ENCODE measurements around the gene C22orf15. TPM values are rescaled to one million over a fixed set of nuclear protein-coding genes. Genes with fewer than 3 reads are reported as not detected.
A peak's percentile ranks its signal among the peaks of the same experiment; 100 is the strongest.

The C22orf15 gene
- total RNA-seq, 1 experiment from 2014 or later, result 2.7 TPM

DNA sequence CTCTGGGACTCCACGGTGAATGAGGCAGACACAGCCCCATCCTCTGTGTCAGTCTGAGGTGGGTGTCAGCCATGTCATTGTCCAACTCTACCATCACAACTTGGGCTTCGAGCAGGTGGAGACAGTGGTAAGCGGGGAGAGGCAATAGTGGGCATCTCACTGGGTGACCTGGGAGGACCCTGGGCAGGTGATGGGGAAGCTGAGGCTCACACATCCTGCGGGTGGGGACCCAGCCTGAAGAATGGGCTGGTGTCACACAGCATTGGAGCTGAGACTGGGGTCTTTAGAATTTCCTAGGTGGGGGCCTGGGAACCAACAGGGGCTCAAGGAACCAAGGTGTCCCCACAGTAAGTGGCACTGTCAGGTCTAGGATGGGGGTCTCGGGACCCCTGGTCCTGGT, 16.9 kb downstream of the C22orf15 start:
- Mint-ChIP-seq H3K4me3 (no peak overlapping the region), H3K27me3 (ENCODE audit: low read depth) (peaks cover 7% of the 10 kb centered on the region), H3K9me3 (no peaks in the 10 kb centered on the region), H3K36me3 (no peaks in the 10 kb centered on the region), H3K4me1 (peaks cover 1% of the 10 kb centered on the region), H3K27ac (peak overlapping the region; percentile 47; the same call in 1 of the 2 replicates)
- DNase-seq (ENCODE audit: low spot score), result no peak
- POLR2A ChIA-PET, result no interaction called here
- CTCF ChIA-PET, result interaction anchor here (0.6 kb wide), 1 partner anchor 79 kb away, joined by 3 read pairs; no protein-coding TSS in a partner anchor
- TF ChIP-seq JAZF1 (CRISPR knock-in tag; IDR thresholded peaks at IDR 0.05), result no peak
- TF ChIP-seq FOXP1 (CRISPR knock-in tag; IDR thresholded peaks at IDR 0.05; ENCODE audit: borderline replicate concordance), result no peak
- TF ChIP-seq TP53 (CRISPR knock-in tag; IDR thresholded peaks at IDR 0.05), result no peak
- no peak for ATAC-seq

DNA sequence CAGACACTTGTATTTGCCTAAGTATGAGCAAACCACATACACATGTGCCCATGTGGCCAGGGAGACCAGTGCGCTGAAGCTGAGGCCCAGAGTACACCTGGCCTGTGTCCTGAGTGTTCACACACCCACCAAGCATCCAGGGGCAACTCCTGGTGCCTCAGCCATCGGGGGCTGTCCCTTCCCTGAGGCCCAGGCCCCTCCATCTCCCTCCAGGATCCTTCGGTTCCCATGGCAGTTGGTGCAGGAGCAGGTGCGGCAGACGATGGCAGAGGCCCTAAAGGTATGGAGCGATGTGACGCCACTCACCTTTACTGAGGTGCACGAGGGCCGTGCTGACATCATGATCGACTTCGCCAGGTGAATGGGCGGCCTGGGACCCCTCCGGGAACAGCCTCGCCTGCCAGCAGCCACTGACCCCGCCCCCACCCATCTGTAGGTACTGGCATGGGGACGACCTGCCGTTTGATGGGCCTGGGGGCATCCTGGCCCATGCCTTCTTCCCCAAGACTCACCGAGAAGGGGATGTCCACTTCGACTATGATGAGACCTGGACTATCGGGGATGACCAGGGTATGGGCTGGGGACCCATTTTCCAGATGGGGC, 17.5 kb downstream of the C22orf15 start:
- CTCF ChIA-PET, result interaction anchor here (0.6 to 1.7 kb wide), 3 partner anchors 70 to 114 kb away, joined by 3 to 5 read pairs (median 4); partner anchors contain the start of gene MIF

DNA sequence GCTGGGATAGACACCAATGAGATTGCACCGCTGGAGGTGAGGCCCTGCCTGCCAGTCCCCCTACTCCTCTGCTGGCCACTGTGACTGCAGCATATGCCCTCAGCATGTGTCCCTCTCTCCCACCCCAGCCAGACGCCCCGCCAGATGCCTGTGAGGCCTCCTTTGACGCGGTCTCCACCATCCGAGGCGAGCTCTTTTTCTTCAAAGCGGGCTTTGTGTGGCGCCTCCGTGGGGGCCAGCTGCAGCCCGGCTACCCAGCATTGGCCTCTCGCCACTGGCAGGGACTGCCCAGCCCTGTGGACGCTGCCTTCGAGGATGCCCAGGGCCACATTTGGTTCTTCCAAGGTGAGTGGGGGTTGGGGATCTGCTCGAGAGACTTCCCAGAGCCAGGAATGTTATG, 18.3 kb downstream of the C22orf15 start:
- Mint-ChIP-seq H3K4me1 (0 out of 2 replicates have a peak, but pooled peaks cover under 1% of the 10 kb centered on the region), H3K27ac (peak overlapping the region; percentile 41; the same call in 1 of the 2 replicates), H3K9me3 (no peaks in the 10 kb centered on the region), H3K4me3 (no peak overlapping the region), H3K27me3 (ENCODE audit: low read depth) (no peaks in the 10 kb centered on the region; the same call in 1 of the 2 replicates), H3K36me3 (no peaks in the 10 kb centered on the region)
- CTCF ChIA-PET, result interaction anchor here (1.6 to 1.7 kb wide), 2 partner anchors 69 to 113 kb away, joined by 4 to 5 read pairs; partner anchors contain the start of gene MIF
- ATAC-seq (no peak), DNase-seq (ENCODE audit: low spot score) (no peak)
- POLR2A ChIA-PET, result no interaction called here
- TF ChIP-seq, protein P1, sequence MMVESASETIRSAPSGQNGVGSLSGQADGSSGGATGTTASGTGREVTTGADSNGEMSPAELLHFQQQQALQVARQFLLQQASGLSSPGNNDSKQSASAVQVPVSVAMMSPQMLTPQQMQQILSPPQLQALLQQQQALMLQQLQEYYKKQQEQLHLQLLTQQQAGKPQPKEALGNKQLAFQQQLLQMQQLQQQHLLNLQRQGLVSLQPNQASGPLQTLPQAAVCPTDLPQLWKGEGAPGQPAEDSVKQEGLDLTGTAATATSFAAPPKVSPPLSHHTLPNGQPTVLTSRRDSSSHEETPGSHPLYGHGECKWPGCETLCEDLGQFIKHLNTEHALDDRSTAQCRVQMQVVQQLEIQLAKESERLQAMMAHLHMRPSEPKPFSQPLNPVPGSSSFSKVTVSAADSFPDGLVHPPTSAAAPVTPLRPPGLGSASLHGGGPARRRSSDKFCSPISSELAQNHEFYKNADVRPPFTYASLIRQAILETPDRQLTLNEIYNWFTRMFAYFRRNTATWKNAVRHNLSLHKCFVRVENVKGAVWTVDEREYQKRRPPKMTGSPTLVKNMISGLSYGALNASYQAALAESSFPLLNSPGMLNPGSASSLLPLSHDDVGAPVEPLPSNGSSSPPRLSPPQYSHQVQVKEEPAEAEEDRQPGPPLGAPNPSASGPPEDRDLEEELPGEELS (CRISPR knock-in tag; IDR thresholded peaks at IDR 0.05), result no peak
- TF ChIP-seq NR3C1 (CRISPR knock-in tag; conservative IDR thresholded peaks at IDR 0.05; ENCODE audit: low read depth), result no peak
- TF ChIP-seq, protein P2, sequence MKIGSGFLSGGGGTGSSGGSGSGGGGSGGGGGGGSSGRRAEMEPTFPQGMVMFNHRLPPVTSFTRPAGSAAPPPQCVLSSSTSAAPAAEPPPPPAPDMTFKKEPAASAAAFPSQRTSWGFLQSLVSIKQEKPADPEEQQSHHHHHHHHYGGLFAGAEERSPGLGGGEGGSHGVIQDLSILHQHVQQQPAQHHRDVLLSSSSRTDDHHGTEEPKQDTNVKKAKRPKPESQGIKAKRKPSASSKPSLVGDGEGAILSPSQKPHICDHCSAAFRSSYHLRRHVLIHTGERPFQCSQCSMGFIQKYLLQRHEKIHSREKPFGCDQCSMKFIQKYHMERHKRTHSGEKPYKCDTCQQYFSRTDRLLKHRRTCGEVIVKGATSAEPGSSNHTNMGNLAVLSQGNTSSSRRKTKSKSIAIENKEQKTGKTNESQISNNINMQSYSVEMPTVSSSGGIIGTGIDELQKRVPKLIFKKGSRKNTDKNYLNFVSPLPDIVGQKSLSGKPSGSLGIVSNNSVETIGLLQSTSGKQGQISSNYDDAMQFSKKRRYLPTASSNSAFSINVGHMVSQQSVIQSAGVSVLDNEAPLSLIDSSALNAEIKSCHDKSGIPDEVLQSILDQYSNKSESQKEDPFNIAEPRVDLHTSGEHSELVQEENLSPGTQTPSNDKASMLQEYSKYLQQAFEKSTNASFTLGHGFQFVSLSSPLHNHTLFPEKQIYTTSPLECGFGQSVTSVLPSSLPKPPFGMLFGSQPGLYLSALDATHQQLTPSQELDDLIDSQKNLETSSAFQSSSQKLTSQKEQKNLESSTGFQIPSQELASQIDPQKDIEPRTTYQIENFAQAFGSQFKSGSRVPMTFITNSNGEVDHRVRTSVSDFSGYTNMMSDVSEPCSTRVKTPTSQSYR (CRISPR knock-in tag; IDR thresholded peaks at IDR 0.05), result no peak
- TF ChIP-seq, protein P3, sequence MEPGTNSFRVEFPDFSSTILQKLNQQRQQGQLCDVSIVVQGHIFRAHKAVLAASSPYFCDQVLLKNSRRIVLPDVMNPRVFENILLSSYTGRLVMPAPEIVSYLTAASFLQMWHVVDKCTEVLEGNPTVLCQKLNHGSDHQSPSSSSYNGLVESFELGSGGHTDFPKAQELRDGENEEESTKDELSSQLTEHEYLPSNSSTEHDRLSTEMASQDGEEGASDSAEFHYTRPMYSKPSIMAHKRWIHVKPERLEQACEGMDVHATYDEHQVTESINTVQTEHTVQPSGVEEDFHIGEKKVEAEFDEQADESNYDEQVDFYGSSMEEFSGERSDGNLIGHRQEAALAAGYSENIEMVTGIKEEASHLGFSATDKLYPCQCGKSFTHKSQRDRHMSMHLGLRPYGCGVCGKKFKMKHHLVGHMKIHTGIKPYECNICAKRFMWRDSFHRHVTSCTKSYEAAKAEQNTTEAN (CRISPR knock-in tag; IDR thresholded peaks at IDR 0.05), result no peak
- no peak for TF ChIP-seq MXD4 (CRISPR knock-in tag; IDR thresholded peaks at IDR 0.05; ENCODE audit: borderline replicate concordance)
- TF ChIP-seq RELA (CRISPR knock-in tag; IDR thresholded peaks at IDR 0.05; ENCODE audit: borderline replicate concordance), result no peak
- no peak for TF ChIP-seq FOXJ3 (CRISPR knock-in tag; IDR thresholded peaks at IDR 0.05; ENCODE audit: borderline replicate concordance)

More for the DNA sequence above, 17.5 kb downstream of the C22orf15 start:
- Mint-ChIP-seq H3K4me1 (no peaks in the 10 kb centered on the region), H3K27me3 (ENCODE audit: low read depth) (peaks cover 1% of the 10 kb centered on the region), H3K27ac (no peak overlapping the region), H3K9me3 (no peaks in the 10 kb centered on the region), H3K4me3 (no peak overlapping the region), H3K36me3 (no peaks in the 10 kb centered on the region)
- no peak for ATAC-seq
- POLR2A ChIA-PET, result no interaction called here
- TF ChIP-seq CBFB (CRISPR knock-in tag; IDR thresholded peaks at IDR 0.05; ENCODE audit: low read depth) (no peak), SMAD3 (CRISPR knock-in tag; IDR thresholded peaks at IDR 0.05; ENCODE audit: borderline replicate concordance) (no peak), MXD4 (CRISPR knock-in tag; IDR thresholded peaks at IDR 0.05; ENCODE audit: borderline replicate concordance) (no peak), TP53 (CRISPR knock-in tag; IDR thresholded peaks at IDR 0.05) (no peak), CREM (CRISPR knock-in tag; IDR thresholded peaks at IDR 0.05) (no peak), SOX15 (CRISPR knock-in tag; IDR thresholded peaks at IDR 0.05) (no peak), NFYB (CRISPR knock-in tag; conservative IDR thresholded peaks at IDR 0.05; ENCODE audit: low read depth) (no peak), GABPB1 (CRISPR knock-in tag; IDR thresholded peaks at IDR 0.05) (no peak), FOXJ3 (CRISPR knock-in tag; IDR thresholded peaks at IDR 0.05; ENCODE audit: borderline replicate concordance) (no peak)
- TF ChIP-seq, protein P4, sequence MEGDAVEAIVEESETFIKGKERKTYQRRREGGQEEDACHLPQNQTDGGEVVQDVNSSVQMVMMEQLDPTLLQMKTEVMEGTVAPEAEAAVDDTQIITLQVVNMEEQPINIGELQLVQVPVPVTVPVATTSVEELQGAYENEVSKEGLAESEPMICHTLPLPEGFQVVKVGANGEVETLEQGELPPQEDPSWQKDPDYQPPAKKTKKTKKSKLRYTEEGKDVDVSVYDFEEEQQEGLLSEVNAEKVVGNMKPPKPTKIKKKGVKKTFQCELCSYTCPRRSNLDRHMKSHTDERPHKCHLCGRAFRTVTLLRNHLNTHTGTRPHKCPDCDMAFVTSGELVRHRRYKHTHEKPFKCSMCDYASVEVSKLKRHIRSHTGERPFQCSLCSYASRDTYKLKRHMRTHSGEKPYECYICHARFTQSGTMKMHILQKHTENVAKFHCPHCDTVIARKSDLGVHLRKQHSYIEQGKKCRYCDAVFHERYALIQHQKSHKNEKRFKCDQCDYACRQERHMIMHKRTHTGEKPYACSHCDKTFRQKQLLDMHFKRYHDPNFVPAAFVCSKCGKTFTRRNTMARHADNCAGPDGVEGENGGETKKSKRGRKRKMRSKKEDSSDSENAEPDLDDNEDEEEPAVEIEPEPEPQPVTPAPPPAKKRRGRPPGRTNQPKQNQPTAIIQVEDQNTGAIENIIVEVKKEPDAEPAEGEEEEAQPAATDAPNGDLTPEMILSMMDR (IDR thresholded peaks at IDR 0.05), result no peak
- TF ChIP-seq, protein P5, sequence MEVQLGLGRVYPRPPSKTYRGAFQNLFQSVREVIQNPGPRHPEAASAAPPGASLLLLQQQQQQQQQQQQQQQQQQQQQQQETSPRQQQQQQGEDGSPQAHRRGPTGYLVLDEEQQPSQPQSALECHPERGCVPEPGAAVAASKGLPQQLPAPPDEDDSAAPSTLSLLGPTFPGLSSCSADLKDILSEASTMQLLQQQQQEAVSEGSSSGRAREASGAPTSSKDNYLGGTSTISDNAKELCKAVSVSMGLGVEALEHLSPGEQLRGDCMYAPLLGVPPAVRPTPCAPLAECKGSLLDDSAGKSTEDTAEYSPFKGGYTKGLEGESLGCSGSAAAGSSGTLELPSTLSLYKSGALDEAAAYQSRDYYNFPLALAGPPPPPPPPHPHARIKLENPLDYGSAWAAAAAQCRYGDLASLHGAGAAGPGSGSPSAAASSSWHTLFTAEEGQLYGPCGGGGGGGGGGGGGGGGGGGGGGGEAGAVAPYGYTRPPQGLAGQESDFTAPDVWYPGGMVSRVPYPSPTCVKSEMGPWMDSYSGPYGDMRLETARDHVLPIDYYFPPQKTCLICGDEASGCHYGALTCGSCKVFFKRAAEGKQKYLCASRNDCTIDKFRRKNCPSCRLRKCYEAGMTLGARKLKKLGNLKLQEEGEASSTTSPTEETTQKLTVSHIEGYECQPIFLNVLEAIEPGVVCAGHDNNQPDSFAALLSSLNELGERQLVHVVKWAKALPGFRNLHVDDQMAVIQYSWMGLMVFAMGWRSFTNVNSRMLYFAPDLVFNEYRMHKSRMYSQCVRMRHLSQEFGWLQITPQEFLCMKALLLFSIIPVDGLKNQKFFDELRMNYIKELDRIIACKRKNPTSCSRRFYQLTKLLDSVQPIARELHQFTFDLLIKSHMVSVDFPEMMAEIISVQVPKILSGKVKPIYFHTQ (CRISPR knock-in tag; IDR thresholded peaks at IDR 0.05), result no peak
- no peak for DNase-seq (ENCODE audit: low spot score)
